ENCODE measurements around the gene TMEM233.

The TMEM233 gene

GRCh38 chr12:119660076-119660475, 66.5 kb downstream of the TMEM233 start:
- FAIRE-seq = no peak

DNA sequence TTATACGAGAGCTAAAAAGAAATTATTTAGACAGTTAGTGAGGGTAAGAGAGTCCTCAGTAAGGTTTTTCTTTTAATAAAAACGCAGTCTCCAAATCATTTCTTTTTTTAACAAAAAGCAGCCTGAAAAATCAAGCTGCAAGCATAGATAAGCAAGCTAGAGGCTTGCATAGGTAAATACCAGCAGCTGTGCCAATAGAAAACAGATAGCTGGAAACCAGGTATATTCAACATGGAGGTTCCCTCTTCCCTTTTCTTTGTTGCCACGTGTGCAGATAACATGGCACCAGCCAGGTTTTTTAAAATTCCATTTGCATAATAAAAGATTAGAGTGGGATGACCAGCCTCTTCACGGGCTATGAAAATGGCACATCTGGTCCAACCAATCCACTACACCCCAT, 68.3 kb downstream of the TMEM233 start:
- no peak for FAIRE-seq

DNA sequence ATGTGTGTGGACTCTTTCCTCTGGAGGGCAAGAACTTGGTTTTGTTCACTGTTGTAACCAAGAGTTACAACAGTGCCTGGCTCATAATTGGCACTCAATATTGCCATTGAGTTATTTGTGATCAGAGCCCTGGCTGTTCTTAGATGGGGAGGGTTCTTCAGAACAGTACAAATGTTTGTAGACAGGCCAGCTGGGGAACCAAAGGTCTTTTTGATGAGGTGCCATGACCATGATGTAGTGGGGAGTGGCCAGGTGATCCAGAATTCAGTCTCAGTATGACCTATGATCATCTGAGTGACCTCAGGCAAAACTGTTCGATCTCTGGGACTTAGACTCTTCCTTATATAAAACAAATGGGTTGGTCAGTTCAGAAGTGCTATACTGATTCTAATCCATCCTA, 71.1 kb downstream of the TMEM233 start:
- FAIRE-seq = no peak

DNA sequence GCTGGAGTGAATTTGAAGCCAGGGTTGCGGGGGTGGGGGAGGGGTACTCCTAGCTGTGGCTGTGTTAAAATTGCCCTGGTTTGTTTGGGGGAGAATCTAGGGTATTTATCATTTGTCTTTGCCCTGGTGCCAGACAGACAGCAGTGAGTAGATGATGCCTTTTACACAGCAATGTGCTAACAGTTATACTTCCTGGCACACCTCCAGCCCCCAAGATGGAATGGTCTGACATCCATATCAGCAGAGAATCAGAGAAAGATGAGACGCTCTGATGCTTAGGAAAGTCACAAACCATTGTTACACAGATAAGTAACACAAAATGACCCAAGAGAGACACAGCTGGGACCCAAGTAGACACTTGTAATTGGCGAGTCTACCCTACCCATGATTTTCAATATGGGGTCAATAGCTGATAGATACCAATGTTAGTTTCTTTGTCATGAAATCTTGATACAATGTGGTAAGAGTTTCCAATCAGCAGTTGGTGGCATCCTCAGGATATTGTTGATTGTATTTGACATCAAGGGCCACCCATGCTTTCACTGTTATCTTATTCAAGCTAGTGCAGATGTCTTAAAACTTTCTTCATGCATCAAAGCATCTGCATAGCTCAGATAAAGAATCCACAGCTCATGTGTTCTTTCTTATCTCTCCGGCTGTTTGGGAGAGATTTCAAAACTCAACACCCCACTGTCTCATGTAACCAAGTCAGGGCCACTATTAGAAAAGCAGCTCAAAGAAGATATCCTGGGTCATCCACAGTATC, 71.8 kb downstream of the TMEM233 start:
- no peak for FAIRE-seq

- FAIRE-seq = no peak
Observed at GRCh38 chr12:119666226-119666795, 72.7 kb downstream of the TMEM233 start.

GRCh38 chr12:119666900-119667576, 73.5 kb downstream of the TMEM233 start:
- FAIRE-seq = no peak

GRCh38 chr12:119667577-119668323, 74.2 kb downstream of the TMEM233 start, which contains the start of gene PRKAB1:
PRKAB1 (plus strand) TSS chr12:119668133; CDS start chr12:119668245, 112 bp downstream.
- FAIRE-seq = no peak

- no peak for FAIRE-seq
Observed at GRCh38 chr12:119668324-119668841, 74.8 kb downstream of the TMEM233 start.

- no peak for FAIRE-seq
Observed at GRCh38 chr12:119669744-119670472, 76.3 kb downstream of the TMEM233 start.

- FAIRE-seq = no peak
Observed at GRCh38 chr12:119671070-119671469, 77.5 kb downstream of the TMEM233 start.

GRCh38 chr12:119672194-119672593, 78.6 kb downstream of the TMEM233 start:
- FAIRE-seq = no peak

DNA sequence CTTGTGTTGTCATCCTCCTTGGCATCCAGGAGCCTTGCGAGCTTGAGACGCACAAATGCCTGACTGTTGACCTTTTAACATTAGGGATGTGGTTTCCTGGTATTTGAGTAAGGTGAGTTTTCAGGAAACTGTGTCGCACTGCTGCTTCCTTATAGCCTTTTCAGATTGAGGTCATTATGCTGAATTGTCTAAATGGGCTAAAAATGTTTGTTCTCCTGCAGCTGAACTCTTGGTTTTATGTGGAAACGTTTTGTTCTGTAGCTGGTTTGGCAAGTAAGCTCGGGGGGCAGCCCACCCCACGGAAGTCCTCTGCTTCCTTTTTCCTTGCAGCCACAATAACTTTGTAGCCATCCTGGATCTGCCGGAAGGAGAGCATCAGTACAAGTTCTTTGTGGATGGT, 80.1 kb downstream of the TMEM233 start:
- no peak for FAIRE-seq

DNA sequence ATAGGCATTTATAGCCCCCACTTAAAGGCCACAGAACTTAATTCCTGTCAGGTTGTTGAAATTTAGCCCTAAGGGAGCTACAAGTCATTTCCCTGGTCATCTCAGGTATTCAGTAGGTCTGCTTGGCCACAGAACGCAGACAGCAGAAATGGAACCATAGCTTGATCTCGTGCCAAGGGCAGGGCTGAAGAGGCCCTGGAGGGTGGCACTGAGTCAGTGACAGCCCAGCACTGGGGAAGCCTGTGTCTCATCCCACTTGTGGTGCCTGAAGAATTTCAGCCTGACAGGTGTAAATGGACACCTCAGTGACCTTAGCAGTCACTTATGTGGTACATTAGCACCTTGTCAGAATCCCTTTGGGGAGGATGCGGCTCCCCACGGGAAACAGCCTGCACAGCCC, 81.0 kb downstream of the TMEM233 start:
- no peak for FAIRE-seq

- no peak for FAIRE-seq
Observed at GRCh38 chr12:119676022-119676421, 82.4 kb downstream of the TMEM233 start.

GRCh38 chr12:119676573-119676972, 83.0 kb downstream of the TMEM233 start:
- no peak for FAIRE-seq

GRCh38 chr12:119678459-119678858, 84.9 kb downstream of the TMEM233 start:
- FAIRE-seq = no peak

DNA sequence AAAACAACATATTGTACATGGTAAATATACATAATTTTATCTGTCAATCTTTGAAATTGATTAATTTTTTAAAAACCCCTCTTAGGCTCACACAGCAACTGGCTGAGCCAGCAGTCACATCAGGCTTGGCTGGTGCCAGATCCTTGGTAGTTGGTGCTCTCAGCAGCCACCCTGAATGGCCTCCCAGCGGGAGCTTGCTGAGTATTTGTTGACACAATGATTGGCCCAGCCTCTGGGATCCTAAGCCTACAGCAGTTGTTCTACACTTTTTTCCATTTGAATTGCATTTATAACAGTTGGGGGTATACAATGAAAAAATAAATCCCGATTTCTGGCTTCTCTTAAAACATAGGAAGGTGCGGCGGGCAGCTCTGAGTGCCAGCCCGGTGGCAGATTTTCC, 85.5 kb downstream of the TMEM233 start:
- FAIRE-seq = no peak

DNA sequence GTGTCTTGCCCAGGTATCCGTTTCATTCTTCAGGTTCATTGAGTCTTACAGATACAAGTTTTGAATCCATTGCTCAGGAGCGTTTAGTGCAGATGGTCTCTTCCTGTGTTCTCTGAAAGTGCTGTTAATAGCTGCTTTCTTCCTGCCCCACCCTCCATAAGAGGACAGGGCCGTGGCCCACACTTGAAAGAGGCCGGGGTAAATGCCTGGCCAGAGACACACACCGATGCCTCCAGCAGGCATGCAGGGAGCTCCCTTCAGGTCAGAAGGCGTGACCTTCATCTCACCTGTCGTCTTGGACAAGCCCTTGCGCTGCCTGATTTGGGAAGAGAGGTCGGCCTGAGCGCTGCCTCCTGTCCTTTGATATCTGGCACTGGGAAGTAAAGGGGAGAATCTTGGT, 85.9 kb downstream of the TMEM233 start:
- FAIRE-seq = no peak

DNA sequence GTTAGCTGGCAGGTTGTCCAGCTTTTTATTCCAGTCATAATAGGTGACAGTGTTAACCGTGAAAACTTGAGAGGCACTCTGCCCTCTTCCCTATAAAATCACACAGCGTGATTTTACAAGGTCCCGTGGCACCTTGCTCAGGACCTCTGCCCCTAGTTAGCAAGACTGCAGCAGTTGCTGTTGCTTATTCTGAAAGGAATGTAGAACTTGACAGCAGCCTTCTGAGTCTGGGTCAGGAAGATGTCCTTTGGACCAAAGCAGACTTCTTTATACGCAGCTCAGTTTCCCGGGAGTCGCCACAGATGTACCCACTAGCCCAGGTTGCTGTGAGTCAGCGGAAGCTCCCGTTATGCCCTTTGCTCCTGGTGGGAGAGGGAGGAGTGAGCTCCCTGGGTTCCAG, 87.5 kb downstream of the TMEM233 start:
- no peak for FAIRE-seq

DNA sequence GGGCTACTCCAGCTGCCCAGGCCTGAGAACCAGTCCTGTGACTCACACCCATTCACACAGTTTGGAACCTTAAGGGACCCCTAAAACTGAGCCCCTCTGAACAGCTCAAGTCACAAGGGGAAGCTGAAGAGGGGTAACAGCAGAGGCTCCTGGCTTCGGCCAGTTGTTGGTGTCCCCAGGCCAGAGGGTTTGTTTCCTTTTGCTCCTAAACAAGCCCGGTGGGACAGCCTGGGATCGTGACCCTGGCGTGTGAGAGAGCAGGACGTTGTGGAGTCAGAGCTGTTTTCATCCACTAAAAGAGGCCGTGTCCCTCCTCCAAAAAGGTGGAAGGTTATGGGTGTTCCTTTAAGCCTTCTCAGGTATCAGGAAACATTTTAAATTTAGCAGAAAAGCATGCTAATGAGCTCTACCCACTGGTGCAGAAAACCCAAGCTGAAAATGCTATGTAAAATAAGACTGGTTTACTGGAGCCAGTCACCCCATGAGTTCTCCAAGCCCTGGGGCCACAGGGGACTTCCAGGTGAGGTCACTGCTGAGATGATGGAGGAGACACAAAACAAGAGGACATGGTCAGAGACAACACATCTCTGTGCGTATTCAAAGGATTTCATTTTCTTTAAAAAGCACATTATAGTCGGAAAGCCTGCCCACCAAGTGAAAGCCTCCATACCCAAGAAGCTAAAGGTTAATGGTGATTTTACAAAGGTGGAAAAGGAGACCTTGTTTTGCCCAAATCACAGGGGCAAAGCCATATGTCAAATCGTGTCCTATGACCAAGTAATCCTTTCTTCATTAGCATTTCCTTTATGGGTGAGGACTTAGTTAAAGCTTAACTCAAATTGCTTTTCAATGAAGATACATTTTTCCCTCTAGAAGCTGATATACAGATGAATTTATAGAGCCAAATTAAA, 88.4 kb downstream of the TMEM233 start:
- FAIRE-seq = no peak

- no peak for FAIRE-seq
Observed at GRCh38 chr12:119682639-119683252, 89.2 kb downstream of the TMEM233 start.
